Aorta (tissue), 5 donors: ENCODE results near the gene L3HYPDH. TPM values are rescaled to one million over a fixed set of nuclear protein-coding genes. Genes with fewer than 3 reads are reported as not detected.

Source experiments
- ATAC-seq: fragments of 200-7000 bp; cut with Tn5 transposase; one replicate; pipeline ENCODE4 v1.9.1; 2022; ENCODE audit warnings: moderate library complexity; ENCODE audit not compliant: low FRiP score
- DNase-seq, 2 donors: peaks; one replicate each; pipeline ENCODE4 v3.0.0-alpha.2; 2020
- H3K27ac ChIP-seq, 2 donors: one replicate each; pipeline ENCODE4 v1.5.1; 2013; ENCODE audit warnings: low read length in 2 of 2, mild to moderate bottlenecking in 2 of 2, moderate library complexity in 2 of 2, control low read depth in 1 of 2, inconsistent platforms in 1 of 2, low read depth in 1 of 2
- H3K27me3 ChIP-seq, 2 donors: one replicate each; pipeline ENCODE4 v1.6.1; 2013; ENCODE audit warnings: control low read depth in 1 of 2, low read length in 1 of 2, mild to moderate bottlenecking in 1 of 2, moderate library complexity in 1 of 2; ENCODE audit not compliant: insufficient read depth in 2 of 2, control insufficient read depth in 1 of 2
- H3K36me3 ChIP-seq, 2 donors: one replicate each; pipeline ENCODE4 v1.6.1; 2013; ENCODE audit warnings: control low read depth in 1 of 2, low read length in 1 of 2, mild to moderate bottlenecking in 1 of 2; ENCODE audit not compliant: insufficient read depth in 2 of 2, control insufficient read depth in 1 of 2
- H3K4me1 ChIP-seq, 2 donors: one replicate each; pipeline ENCODE4 v1.6.1; 2013; ENCODE audit warnings: low read length in 2 of 2, control low read depth in 1 of 2, mild to moderate bottlenecking in 1 of 2, moderate library complexity in 1 of 2; ENCODE audit not compliant: insufficient read depth in 2 of 2, control insufficient read depth in 1 of 2
- H3K4me3 ChIP-seq, 2 donors: one replicate each; pipeline ENCODE4 v1.5.1; 2013; ENCODE audit warnings: low read length in 2 of 2, control low read depth in 1 of 2, mild to moderate bottlenecking in 1 of 2
- H3K9me3 ChIP-seq: one replicate; pipeline ENCODE4 v1.6.1; 2013; ENCODE audit warnings: mild to moderate bottlenecking, low read length; ENCODE audit not compliant: control insufficient read depth
- WGBS, 2 donors: extraction: QIAGEN DNeasy Blood & Tissue Kit; methylation state at CpG; one replicate each; pipeline ENCODE4 v1.1.7; 2013; 5-methylcytosine and 5-hydroxymethylcytosine counted together
- intact Hi-C, 2 donors: fragments of 100-400 bp; cut with DNase I; formaldehyde crosslinking; loops; one replicate each; pipeline versions ENCODE4 v1.14.2 to v1.15.0; 2022
- polyA plus RNA-seq, 2 donors: library from polyadenylated mRNA; stranded (reverse); fragments of 200-250 nt; gene quantifications; one replicate each; pipeline ENCODE4 v1.2.3, GENCODE V29; 2013
- total RNA-seq, 2 donors: library from RNA; stranded (reverse); fragmentation: NEBNext Ultra II Directional; extraction: Animal tissue kit (Norgen Biotek cat#: 25700); gene quantifications; one replicate each; pipeline ENCODE4 v1.2.1, GENCODE V29; 2021
- donor health status: healthy with polysubstance abuse.
- donor health status: Bipolar disorder and iron deficiency.
- donor health status: DM: no; HTN: no; CAD: no.
- donor health status: DM: no; HTN: no; CAD: no.
- donor health status: DM: yes; HTN: yes; CAD: no.

The L3HYPDH gene
- total and polyA plus RNA-seq, 4 donors, result 20.4 to 53.1 (median 32.9) TPM

DNA sequence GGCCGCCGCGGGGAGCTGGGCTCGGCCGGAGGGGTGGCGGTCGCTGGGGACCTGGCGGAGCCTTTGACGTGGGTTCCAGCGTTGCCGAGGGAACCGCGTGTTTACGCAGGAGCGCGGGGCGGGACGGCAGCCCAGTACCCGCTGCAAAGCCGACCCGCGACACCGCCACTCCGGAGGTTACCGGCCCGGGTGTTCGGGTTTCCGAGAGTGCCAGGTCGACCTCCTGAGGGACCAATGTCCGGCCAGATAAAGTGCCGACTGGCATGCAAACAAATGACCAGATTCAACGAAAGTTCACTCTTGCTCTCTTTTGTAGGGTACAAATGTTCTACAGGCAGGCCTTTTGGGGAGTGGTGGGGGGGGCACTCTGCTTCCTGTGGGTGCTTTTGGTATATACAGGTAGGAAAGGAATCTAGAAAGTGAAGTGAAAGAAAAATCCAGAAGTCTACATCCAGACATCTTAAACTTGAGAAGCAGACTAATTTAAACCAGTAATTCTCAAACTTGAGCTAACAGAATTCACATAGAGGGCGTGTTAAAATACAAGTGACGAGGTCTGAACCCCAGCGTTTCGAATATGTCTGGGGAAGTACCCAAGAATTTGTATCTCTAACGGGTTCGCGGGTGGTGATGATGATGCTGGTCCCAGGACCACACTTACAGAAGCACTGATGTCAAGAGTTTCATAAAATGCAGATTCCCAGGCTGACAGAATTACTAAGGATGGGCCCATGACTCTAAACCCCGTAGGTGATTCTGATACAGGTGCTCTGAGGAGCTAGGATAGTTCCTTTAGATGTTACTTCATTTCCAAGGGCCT is 18.7 kb downstream of the L3HYPDH start, which contains the start of gene GPR135:
TSS of gene GPR135 (minus strand) at position 65 of the 820 bp plus-strand sequence. CDS start 154 bp downstream, outside the sequence.
- Histone ChIP-seq H3K4me3 (peak within 1 kb of the TSS; percentile 56 to 81), H3K27me3 (no peaks in the 10 kb centered on the region), H3K36me3 (peaks cover 0 to 3% of the 10 kb centered on the region in 2 donors), H3K9me3 (no peaks in the 10 kb centered on the region), H3K4me1 (peaks cover 0 to 2% of the 10 kb centered on the region in 2 donors), H3K27ac (peak within 1 kb of the TSS; percentile 24 to 49)
- ATAC-seq, result peak; percentile 82
- 17% methylated on average over 40 of the region's 40 CpGs for WGBS, 2 donors
- intact Hi-C loops, result loop anchor here in 1 of 2 donors (2.0 kb wide), 1 partner anchor 15 kb away; no protein-coding TSS in a partner anchor
- peak in 1 of 2 donors; percentile 90 for DNase-seq

DNA sequence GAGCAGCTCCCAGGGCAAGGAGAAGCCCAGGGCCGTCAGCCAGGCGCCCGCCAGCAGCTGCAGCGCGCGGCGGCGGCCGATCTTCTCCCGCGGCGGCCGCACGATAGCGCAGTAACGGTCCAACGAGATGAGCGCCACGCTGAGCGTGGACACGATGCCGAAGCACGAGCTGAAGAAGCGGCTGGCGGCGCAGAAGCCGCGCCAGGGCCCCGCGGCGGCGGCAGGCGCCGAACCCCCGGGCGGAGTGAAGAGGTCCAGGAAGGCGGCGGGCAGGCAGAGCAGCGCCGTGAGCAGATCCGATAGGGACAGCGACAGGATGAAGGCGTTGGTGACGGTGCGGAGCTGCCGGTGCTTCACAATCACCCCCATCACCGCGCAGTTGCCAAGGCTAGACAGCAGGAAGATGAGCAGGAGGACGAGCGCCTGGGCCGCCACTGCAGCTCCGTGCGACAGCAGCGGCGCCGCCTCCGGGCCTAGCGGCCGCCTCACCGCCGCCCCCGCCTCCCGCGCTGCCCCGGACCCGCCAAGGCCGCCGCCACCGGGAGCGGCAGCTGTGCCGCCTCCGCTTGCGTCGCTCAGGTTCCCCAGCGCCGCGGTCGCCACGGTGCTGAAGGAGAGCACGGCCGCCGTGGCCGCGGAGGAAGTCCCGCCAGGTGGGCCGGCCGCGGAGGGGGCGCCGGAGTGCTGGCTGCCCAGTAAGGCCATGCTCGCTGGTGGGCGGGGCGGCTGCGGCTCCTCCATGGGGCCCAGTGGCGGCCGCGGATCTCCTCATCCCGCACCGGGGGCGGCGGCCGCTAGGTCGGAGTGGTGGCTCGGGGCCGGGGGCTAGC is 19.5 kb downstream of the L3HYPDH start:
- no peaks in the 10 kb centered on the region for H3K9me3 ChIP-seq
- peak; percentile 85 for ATAC-seq
- peak overlapping the region in 1 of 2 donors; percentile 49 for H3K27ac ChIP-seq
- peaks cover 0 to 2% of the 10 kb centered on the region in 2 donors for H3K4me1 ChIP-seq
- WGBS, 2 donors, result 0 to 1% methylated on average over 70 to 105 of the region's 105 CpGs
- intact Hi-C loops, result no loop called here
- peak; percentile 84 to 92 for DNase-seq
- H3K27me3 ChIP-seq, result no peaks in the 10 kb centered on the region
- H3K36me3 ChIP-seq, result no peaks in the 10 kb centered on the region
- peak overlapping the region; percentile 56 to 81 for H3K4me3 ChIP-seq

DNA sequence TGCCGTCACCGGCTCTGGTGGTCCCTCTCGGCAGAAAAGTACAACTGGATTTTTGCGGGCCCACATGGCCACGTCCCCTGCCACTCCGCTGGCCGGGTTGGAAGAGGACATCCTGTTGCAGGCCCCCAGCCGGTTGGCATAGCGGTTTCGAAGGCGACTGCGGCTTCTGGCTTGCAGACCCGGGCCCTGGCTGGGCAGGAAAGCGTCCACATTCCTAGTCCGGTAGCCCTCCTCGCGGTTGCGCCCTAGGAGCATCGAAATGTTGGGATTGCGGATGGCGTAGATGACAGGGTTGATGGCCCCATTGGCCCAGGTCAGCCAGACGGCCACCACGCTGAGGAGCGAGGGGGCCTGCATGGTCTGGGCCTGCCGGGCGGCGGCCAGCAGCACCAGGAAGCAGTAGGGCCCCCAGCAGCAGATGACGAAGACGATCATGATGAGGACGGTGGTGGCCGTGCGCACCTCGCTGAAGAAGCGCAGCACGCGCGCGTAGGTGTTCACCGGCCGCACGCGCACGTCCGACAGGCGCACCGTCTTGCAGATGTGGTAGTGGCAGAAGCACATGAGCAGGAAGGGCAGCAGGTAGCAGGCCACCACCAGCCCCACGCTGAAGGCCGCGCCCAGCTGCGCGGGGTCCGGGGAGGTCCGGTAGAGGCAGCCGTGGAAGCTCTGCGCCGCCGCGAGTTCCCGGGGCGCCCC is 20.3 kb downstream of the L3HYPDH start:
- H3K27ac ChIP-seq, result peak overlapping the region in 1 of 2 donors; percentile 49
- peak in 1 of 2 donors; percentile 81 for DNase-seq
- ATAC-seq, result peak; percentile 4

DNA sequence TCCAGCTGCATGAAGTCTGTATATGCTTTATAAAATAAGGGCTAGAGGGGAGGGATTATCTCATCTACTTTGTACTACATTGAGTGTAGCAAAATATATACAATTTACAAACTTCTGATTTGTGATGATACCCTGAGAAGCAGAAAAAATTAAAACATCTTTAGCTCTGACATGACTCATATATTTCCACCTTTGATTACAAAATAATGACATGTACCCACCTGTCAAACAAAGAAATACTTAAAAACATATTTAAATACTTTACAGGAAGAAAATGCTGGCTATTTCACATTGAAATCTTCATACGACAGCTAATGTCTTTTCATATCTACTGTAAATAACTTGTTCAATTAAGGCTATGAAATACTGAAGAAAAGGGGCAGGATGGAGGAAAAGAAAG is 22.3 kb downstream of the L3HYPDH start:
- no peak overlapping the region for H3K4me3 ChIP-seq
- H3K9me3 ChIP-seq, result no peaks in the 10 kb centered on the region
- no peak overlapping the region for H3K27ac ChIP-seq
- no peak for ATAC-seq
- peaks cover 0 to 2% of the 10 kb centered on the region in 2 donors for H3K4me1 ChIP-seq
- peaks cover 0 to 2% of the 10 kb centered on the region in 2 donors for H3K36me3 ChIP-seq
- no peaks in the 10 kb centered on the region for H3K27me3 ChIP-seq
- 92 to 100% methylated on average over 1 of the region's 1 CpG for WGBS, 2 donors
- intact Hi-C loops, result no loop called here
- DNase-seq, result no peak

More for the DNA sequence above, 20.3 kb downstream of the L3HYPDH start:
- WGBS, 2 donors, result 45 to 48% methylated on average over 54 to 60 of the region's 60 CpGs
- H3K4me3 ChIP-seq, result peak overlapping the region; percentile 56 to 81
- H3K4me1 ChIP-seq, result peaks cover 0 to 2% of the 10 kb centered on the region in 2 donors
- no peaks in the 10 kb centered on the region for H3K9me3 ChIP-seq
- H3K27me3 ChIP-seq, result no peaks in the 10 kb centered on the region
- intact Hi-C loops, result no loop called here
- peaks cover 0 to 2% of the 10 kb centered on the region in 2 donors for H3K36me3 ChIP-seq

DNA sequence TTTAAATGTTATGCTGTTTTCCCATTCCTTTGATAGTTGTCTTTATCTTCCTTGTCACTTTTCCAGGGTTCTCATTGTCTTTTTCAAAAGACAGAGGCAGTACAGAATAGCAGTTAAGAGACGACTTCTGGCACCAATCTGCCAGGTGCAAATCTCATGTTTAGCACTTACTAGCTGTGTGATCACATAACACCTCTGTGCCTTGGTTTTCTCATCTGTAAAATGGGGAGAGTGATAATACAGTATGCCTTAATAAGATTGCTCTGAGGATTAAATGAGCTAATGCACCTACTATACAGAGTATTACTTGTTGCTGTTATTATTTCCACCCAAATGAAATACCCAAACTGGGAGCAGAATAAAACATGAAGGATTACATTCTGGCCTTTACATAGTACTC is 23.8 kb downstream of the L3HYPDH start:
- WGBS, 2 donors, result 95 to 98% methylated on average over 1 of the region's 1 CpG
- DNase-seq, result no peak
- Histone ChIP-seq H3K36me3 (peaks cover 0 to 2% of the 10 kb centered on the region in 2 donors), H3K27me3 (no peaks in the 10 kb centered on the region), H3K9me3 (no peaks in the 10 kb centered on the region), H3K4me3 (no peak overlapping the region), H3K4me1 (peaks cover 0 to 2% of the 10 kb centered on the region in 2 donors), H3K27ac (no peak overlapping the region)
- ATAC-seq, result no peak
- intact Hi-C loops, result no loop called here

DNA sequence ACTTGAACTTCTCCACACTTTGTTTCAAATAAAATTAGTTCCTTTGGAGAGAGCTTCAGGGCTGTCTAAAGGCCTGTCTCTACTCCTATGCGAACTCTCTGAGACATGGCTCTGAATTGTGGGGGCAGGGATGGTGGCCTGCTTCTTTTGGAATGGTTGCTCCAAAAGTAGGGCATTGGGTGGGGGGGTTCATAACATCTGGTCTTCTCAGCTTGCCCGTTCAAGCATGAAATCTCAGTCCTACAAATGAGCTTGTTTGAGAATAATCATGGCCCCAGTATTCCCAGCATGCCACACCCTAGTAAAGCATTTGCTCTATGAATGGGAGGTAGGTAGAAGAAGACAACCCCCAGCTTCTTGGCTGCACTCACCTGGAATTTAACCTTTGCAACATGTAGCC is 25.7 kb downstream of the L3HYPDH start:
- Histone ChIP-seq H3K9me3 (no peaks in the 10 kb centered on the region), H3K27me3 (no peaks in the 10 kb centered on the region), H3K4me1 (peaks cover 0 to 3% of the 10 kb centered on the region in 2 donors), H3K27ac (no peak overlapping the region), H3K4me3 (no peak overlapping the region), H3K36me3 (peaks cover 0 to 2% of the 10 kb centered on the region in 2 donors)
- intact Hi-C loops, result no loop called here
- WGBS, 2 donors, result 98 to 100% methylated on average over 2 of the region's 2 CpGs
- ATAC-seq, result no peak
- no peak for DNase-seq

DNA sequence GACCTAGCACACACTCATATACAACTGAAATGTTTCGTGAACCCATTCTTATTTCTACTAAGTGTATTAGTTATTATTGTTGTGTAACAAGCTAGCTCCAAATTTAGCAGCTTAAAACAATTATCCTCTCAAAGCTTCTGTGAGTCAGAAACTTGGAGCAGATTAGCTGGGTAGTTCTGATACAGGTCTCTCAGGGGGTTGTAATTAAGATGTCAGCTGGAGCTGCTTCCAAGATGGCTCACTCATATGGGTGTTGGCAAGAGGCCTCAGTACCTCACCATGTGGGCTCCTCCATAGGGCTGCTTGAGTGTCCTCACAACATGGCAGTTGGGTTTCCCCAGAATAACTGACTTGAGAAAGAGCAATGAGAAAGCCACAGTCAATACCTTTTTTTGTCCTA is 28.8 kb downstream of the L3HYPDH start:
- peak overlapping the region; percentile 37 to 40 for H3K27ac ChIP-seq
- no peaks in the 10 kb centered on the region for H3K27me3 ChIP-seq
- no peak overlapping the region for H3K4me3 ChIP-seq
- DNase-seq (no peak), ATAC-seq (peak; percentile 55)
- peaks cover 0 to 2% of the 10 kb centered on the region in 2 donors for H3K36me3 ChIP-seq
- peaks cover 0 to 3% of the 10 kb centered on the region in 2 donors for H3K4me1 ChIP-seq
- intact Hi-C loops, result no loop called here
- WGBS, 2 donors, result 91 to 95% methylated on average over 1 of the region's 1 CpG
- H3K9me3 ChIP-seq, result no peaks in the 10 kb centered on the region

DNA sequence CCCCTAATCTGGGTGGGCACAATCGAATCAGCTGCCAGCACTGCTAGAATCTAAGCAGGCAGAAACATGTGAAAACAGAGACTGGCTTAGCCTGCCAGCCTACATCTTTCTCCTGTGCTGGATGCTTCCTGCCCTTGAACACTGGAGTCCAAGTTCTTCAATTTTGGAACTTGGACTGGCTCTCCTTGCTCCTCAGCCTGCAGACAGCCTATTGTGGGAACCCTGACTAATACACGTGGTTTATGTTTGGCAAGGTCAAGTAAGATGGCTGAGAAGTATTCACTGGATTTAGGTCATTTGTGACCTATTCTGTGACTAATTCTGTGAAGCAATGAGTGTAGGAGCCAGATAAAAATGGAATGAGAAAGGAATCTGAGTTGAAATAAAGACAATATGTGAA is 30.1 kb downstream of the L3HYPDH start:
- intact Hi-C loops, result no loop called here
- Histone ChIP-seq H3K27ac (peak overlapping the region; percentile 78 to 90), H3K9me3 (no peaks in the 10 kb centered on the region), H3K4me3 (no peak overlapping the region), H3K4me1 (peaks cover 0 to 3% of the 10 kb centered on the region in 2 donors), H3K27me3 (no peaks in the 10 kb centered on the region), H3K36me3 (no peaks in the 10 kb centered on the region)
- WGBS, 2 donors, result 3 to 7% methylated on average over 2 of the region's 2 CpGs
- DNase-seq (peak in 1 of 2 donors; percentile 52), ATAC-seq (peak; percentile 92)
